ENCODE data around the gene MUC2. TPM values are rescaled to one million over a fixed set of nuclear protein-coding genes. Genes with fewer than 3 reads are reported as not detected.
A peak's percentile ranks its signal among the peaks of the same experiment; 100 is the strongest.

MUC2 gene
- total and polyA plus RNA-seq, 2 experiments from 2014 or later: not detected

GRCh38 chr11:1103401-1104360, 29.0 kb downstream of the MUC2 start:
- Histone ChIP-seq H3K27me3 (ENCODE audit: insufficient read depth) (no peaks in the 10 kb centered on the region), H3K4me1 (ENCODE audit: insufficient read depth) (no peaks in the 10 kb centered on the region), H2AFZ (no peak overlapping the region), H3K27ac (ENCODE audit: low read depth) (no peak overlapping the region), H3K79me2 (replicated peaks; ENCODE audit: insufficient read depth) (no peaks in the 10 kb centered on the region), H3K4me3 (no peak overlapping the region), H3K36me3 (ENCODE audit: insufficient read depth) (no peaks in the 10 kb centered on the region), H3K9me2 (ENCODE audit: insufficient read depth) (no peaks in the 10 kb centered on the region), H3F3A (replicated peaks; ENCODE audit: low read depth) (no peaks in the 10 kb centered on the region), H4K20me1 (replicated peaks; ENCODE audit: insufficient read depth) (no peaks in the 10 kb centered on the region), H3K4me2 (no peak overlapping the region)
- Mint-ChIP-seq H3K4me1 (no peaks in the 10 kb centered on the region), H3K27ac (no peak overlapping the region), H3K9me3 (peaks cover 25% of the 10 kb centered on the region), H3K4me3 (no peak overlapping the region), H3K27me3 (ENCODE audit: insufficient read depth, low read depth, poor library complexity) (peaks cover 4% of the 10 kb centered on the region), H3K36me3 (ENCODE audit: low read depth) (no peaks in the 10 kb centered on the region)
- ATAC-seq: peak; percentile 39; the same call in 2 of the 3 replicates
- TF ChIP-seq ZNF331 (CRISPR knock-in tag; IDR thresholded peaks at IDR 0.05; ENCODE audit: low read depth) (no peak), CREB1 (CRISPR knock-in tag; IDR thresholded peaks at IDR 0.05; ENCODE audit: low read depth) (no peak), POLR2AphosphoS5 (IDR thresholded peaks at IDR 0.05; ENCODE audit: low read depth) (no peak), ZNF462 (CRISPR knock-in tag; IDR thresholded peaks at IDR 0.05) (no peak), NANOG (IDR thresholded peaks at IDR 0.05; ENCODE audit: borderline replicate concordance) (no peak), CTCF (conservative IDR thresholded peaks at IDR 0.05; ENCODE audit: low read depth in 2 of 2) (no peak), EZH2 (IDR thresholded peaks at IDR 0.05; ENCODE audit: low read depth, unreplicated experiment) (no peak), REST (IDR thresholded peaks at IDR 0.05; ENCODE audit: unreplicated experiment) (no peak), EZH2phosphoT487 (IDR thresholded peaks at IDR 0.05; ENCODE audit: unreplicated experiment) (no peak), ETS1 (IDR thresholded peaks at IDR 0.05) (no peak), STAT1 (IDR thresholded peaks at IDR 0.05; ENCODE audit: unreplicated experiment) (no peak), JUNB (IDR thresholded peaks at IDR 0.05; ENCODE audit: unreplicated experiment) (no peak), ZNF114 (CRISPR knock-in tag; IDR thresholded peaks at IDR 0.05) (no peak)
- no peak for DNase-seq (ENCODE audit: low spot score)
